Measurements from ENCODE around the gene CDKAL1. TPM values are rescaled to one million over a fixed set of nuclear protein-coding genes. Genes with fewer than 3 reads are reported as not detected.

The CDKAL1 gene
- total and polyA plus RNA-seq, 2 donors = 9.8 to 19.9 TPM

DNA sequence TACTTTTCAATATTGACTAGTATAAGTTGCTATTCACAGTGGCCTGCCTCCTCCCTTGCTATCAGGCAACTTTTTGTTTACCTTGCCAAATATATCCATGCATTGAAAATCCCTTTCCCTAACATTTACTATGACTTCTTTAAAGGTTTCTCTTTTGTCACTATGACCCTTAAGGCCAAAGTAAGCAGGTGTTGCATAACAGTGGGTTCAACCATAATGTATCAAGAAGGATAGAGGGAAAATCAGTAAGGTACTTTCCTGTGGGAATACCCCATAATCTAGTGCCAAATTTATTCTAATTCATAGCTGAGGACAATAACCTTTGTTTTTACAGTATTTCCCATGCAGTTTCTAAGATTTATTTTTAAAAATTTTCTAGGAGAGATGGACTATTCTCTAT, 527.6 kb downstream of the CDKAL1 start:
- H3K27ac ChIP-seq (ENCODE audit: low read depth in 1 of 2, low read length in 1 of 2) = no peak overlapping the region
- no peak overlapping the region for H3K4me3 ChIP-seq (ENCODE audit: low read length in 2 of 2)

GRCh38 chr6:21064756-21065340, 530.6 kb downstream of the CDKAL1 start:
- H3K27ac ChIP-seq (ENCODE audit: low read depth in 1 of 2, low read length in 1 of 2) = no peak overlapping the region
- no peaks in the 10 kb centered on the region for H3K9me3 ChIP-seq (ENCODE audit: control insufficient read depth in 2 of 2, insufficient read depth in 1 of 2, low read length in 1 of 2)

More for the DNA sequence above, 527.6 kb downstream of the CDKAL1 start:
- Histone ChIP-seq H3K36me3 (ENCODE audit: control insufficient read depth in 2 of 2, insufficient read depth in 2 of 2, low read length in 1 of 2) (no peaks in the 10 kb centered on the region), H3K27me3 (ENCODE audit: control insufficient read depth in 2 of 2, insufficient read depth in 1 of 2, low read length in 1 of 2) (no peaks in the 10 kb centered on the region), H3K9me3 (ENCODE audit: control insufficient read depth in 2 of 2, insufficient read depth in 1 of 2, low read length in 1 of 2) (peaks cover 3 to 11% of the 10 kb centered on the region in 2 donors), H3K4me1 (ENCODE audit: control insufficient read depth in 2 of 2, insufficient read depth in 2 of 2, low read length in 2 of 2) (no peaks in the 10 kb centered on the region)
- peak in 1 of 9 donors; percentile 10 for DNase-seq (ENCODE audit: low read depth in 6 of 9, low spot score in 9 of 9)

DNA sequence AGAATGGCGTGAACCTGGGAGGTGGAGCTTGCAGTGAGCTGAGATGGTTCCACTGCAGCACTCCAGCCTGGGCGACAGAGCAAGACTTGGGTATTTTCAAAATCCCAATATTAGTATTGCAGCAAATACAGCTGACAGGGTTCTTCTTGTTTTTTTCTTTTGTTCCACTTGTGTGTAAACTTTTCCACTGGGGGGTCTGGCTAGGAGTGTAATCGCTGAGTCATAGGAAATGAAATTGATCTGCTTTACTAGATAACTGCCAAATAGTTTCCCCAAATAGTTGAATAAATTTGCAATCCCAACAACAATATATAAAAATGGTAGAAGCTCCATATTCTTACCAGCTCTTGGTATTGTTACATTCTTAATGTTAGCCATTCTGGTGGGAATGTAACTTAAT, 533.3 kb downstream of the CDKAL1 start:
- 79% methylated on average over 3 of the region's 3 CpGs for WGBS
- Histone ChIP-seq H3K4me3 (ENCODE audit: low read length in 2 of 2) (no peak overlapping the region), H3K4me1 (ENCODE audit: control insufficient read depth in 2 of 2, insufficient read depth in 2 of 2, low read length in 2 of 2) (no peaks in the 10 kb centered on the region), H3K27me3 (ENCODE audit: control insufficient read depth in 2 of 2, insufficient read depth in 1 of 2, low read length in 1 of 2) (no peaks in the 10 kb centered on the region), H3K27ac (ENCODE audit: low read depth in 1 of 2, low read length in 1 of 2) (no peak overlapping the region), H3K36me3 (ENCODE audit: control insufficient read depth in 2 of 2, insufficient read depth in 2 of 2, low read length in 1 of 2) (no peaks in the 10 kb centered on the region), H3K9me3 (ENCODE audit: control insufficient read depth in 2 of 2, insufficient read depth in 1 of 2, low read length in 1 of 2) (no peaks in the 10 kb centered on the region)
- no peak for DNase-seq (ENCODE audit: low read depth in 6 of 9, low spot score in 9 of 9)

More at GRCh38 chr6:21064756-21065340, 530.6 kb downstream of the CDKAL1 start:
- H3K4me3 ChIP-seq (ENCODE audit: low read length in 2 of 2) = no peak overlapping the region
- no peak for DNase-seq (ENCODE audit: low read depth in 6 of 9, low spot score in 9 of 9)
- H3K36me3 ChIP-seq (ENCODE audit: control insufficient read depth in 2 of 2, insufficient read depth in 2 of 2, low read length in 1 of 2) = no peaks in the 10 kb centered on the region
- no peaks in the 10 kb centered on the region for H3K27me3 ChIP-seq (ENCODE audit: control insufficient read depth in 2 of 2, insufficient read depth in 1 of 2, low read length in 1 of 2)
- WGBS = 16% methylated on average over 1 of the region's 1 CpG
- H3K4me1 ChIP-seq (ENCODE audit: control insufficient read depth in 2 of 2, insufficient read depth in 2 of 2, low read length in 2 of 2) = no peaks in the 10 kb centered on the region

DNA sequence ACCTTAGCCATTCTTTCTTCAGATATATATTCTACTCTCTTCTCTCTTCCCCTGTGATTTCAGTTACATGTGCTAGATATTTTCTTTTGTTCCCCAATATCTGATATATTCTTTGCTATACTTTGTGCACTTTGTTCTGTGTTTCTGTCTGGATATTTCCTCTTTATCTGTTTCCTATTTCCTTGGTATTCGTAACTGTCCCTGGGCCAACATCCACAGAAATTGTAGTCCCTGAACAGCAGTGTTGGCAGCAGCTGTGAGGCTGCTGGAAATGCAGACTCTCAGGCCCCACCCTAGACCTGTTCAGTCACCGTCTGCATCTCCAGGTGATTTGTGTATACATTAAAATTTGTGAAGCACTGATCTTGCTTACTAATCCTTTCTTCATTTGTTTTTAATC, 536.4 kb downstream of the CDKAL1 start:
- 70% methylated on average over 2 of the region's 2 CpGs for WGBS
- Histone ChIP-seq H3K27ac (ENCODE audit: low read depth in 1 of 2, low read length in 1 of 2) (no peak overlapping the region), H3K4me3 (ENCODE audit: low read length in 2 of 2) (no peak overlapping the region), H3K4me1 (ENCODE audit: control insufficient read depth in 2 of 2, insufficient read depth in 2 of 2, low read length in 2 of 2) (no peaks in the 10 kb centered on the region), H3K36me3 (ENCODE audit: control insufficient read depth in 2 of 2, insufficient read depth in 2 of 2, low read length in 1 of 2) (no peaks in the 10 kb centered on the region), H3K27me3 (ENCODE audit: control insufficient read depth in 2 of 2, insufficient read depth in 1 of 2, low read length in 1 of 2) (no peaks in the 10 kb centered on the region), H3K9me3 (ENCODE audit: control insufficient read depth in 2 of 2, insufficient read depth in 1 of 2, low read length in 1 of 2) (no peaks in the 10 kb centered on the region)
- DNase-seq (ENCODE audit: low read depth in 6 of 9, low spot score in 9 of 9) = no peak

GRCh38 chr6:21071780-21072468, 537.7 kb downstream of the CDKAL1 start:
- no peak overlapping the region for H3K4me3 ChIP-seq (ENCODE audit: low read length in 2 of 2)
- H3K36me3 ChIP-seq (ENCODE audit: control insufficient read depth in 2 of 2, insufficient read depth in 2 of 2, low read length in 1 of 2) = no peaks in the 10 kb centered on the region
- no peak overlapping the region for H3K27ac ChIP-seq (ENCODE audit: low read depth in 1 of 2, low read length in 1 of 2)
- DNase-seq (ENCODE audit: low read depth in 6 of 9, low spot score in 9 of 9) = no peak
- 92% methylated on average over 8 of the region's 8 CpGs for WGBS
- H3K4me1 ChIP-seq (ENCODE audit: control insufficient read depth in 2 of 2, insufficient read depth in 2 of 2, low read length in 2 of 2) = no peaks in the 10 kb centered on the region
- no peaks in the 10 kb centered on the region for H3K27me3 ChIP-seq (ENCODE audit: control insufficient read depth in 2 of 2, insufficient read depth in 1 of 2, low read length in 1 of 2)
- no peaks in the 10 kb centered on the region for H3K9me3 ChIP-seq (ENCODE audit: control insufficient read depth in 2 of 2, insufficient read depth in 1 of 2, low read length in 1 of 2)

DNA sequence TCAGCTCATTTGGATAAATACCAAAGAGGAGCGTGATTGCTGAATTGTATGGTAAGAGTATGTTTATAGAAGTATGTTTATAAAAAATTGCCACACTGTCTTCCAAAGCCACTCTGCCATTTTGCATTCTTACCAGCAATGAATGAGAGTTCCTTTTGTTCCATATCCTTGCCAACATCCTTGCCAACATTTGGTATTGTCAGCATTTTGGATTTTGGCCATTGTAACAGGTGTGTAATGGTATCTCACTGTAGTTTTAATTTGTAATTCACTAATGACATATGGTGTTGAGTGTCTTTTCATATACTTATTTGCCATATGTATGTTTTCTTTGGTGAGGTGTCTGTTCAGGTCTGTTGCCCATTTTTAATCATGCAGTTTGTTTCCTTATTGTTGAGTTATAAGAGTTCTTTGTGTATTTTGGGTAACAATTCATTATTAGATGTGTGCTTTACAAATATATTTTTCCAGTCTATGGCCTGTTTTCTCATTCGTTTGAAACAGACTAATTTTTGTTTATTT, 539.1 kb downstream of the CDKAL1 start:
- 97% methylated on average over 2 of the region's 2 CpGs for WGBS
- H3K4me3 ChIP-seq (ENCODE audit: low read length in 2 of 2) = no peak overlapping the region
- no peaks in the 10 kb centered on the region for H3K9me3 ChIP-seq (ENCODE audit: control insufficient read depth in 2 of 2, insufficient read depth in 1 of 2, low read length in 1 of 2)
- H3K27ac ChIP-seq (ENCODE audit: low read depth in 1 of 2, low read length in 1 of 2) = no peak overlapping the region
- no peaks in the 10 kb centered on the region for H3K27me3 ChIP-seq (ENCODE audit: control insufficient read depth in 2 of 2, insufficient read depth in 1 of 2, low read length in 1 of 2)
- H3K4me1 ChIP-seq (ENCODE audit: control insufficient read depth in 2 of 2, insufficient read depth in 2 of 2, low read length in 2 of 2) = no peaks in the 10 kb centered on the region
- no peaks in the 10 kb centered on the region for H3K36me3 ChIP-seq (ENCODE audit: control insufficient read depth in 2 of 2, insufficient read depth in 2 of 2, low read length in 1 of 2)
- no peak for DNase-seq (ENCODE audit: low read depth in 6 of 9, low spot score in 9 of 9)

GRCh38 chr6:21074484-21074883, 540.2 kb downstream of the CDKAL1 start:
- Histone ChIP-seq H3K36me3 (ENCODE audit: control insufficient read depth in 2 of 2, insufficient read depth in 2 of 2, low read length in 1 of 2) (no peaks in the 10 kb centered on the region), H3K27me3 (ENCODE audit: control insufficient read depth in 2 of 2, insufficient read depth in 1 of 2, low read length in 1 of 2) (no peaks in the 10 kb centered on the region), H3K4me3 (ENCODE audit: low read length in 2 of 2) (no peak overlapping the region), H3K27ac (ENCODE audit: low read depth in 1 of 2, low read length in 1 of 2) (no peak overlapping the region), H3K9me3 (ENCODE audit: control insufficient read depth in 2 of 2, insufficient read depth in 1 of 2, low read length in 1 of 2) (no peaks in the 10 kb centered on the region), H3K4me1 (ENCODE audit: control insufficient read depth in 2 of 2, insufficient read depth in 2 of 2, low read length in 2 of 2) (no peaks in the 10 kb centered on the region)
- DNase-seq (ENCODE audit: low read depth in 6 of 9, low spot score in 9 of 9) = no peak
- WGBS = 95% methylated on average over 1 of the region's 1 CpG

DNA sequence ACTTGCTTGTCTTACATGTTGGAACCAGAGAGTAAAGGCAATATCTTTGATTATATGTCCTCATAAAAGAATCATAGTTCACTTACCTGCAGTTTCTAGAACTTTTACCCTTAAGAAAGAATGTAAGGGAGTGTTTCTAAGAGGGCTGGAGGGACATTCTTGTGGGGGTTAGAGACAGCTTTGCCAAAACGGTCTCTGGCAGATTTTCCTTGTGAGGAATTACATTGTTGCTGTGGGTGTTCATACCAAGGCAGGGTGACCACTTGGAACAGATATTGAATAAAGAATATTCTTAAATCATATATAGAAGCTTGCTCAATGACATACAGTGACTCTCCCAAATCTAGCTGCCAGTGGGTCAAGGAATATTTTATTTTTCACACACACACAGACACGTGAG, 541.7 kb downstream of the CDKAL1 start:
- H3K4me1 ChIP-seq (ENCODE audit: control insufficient read depth in 2 of 2, insufficient read depth in 2 of 2, low read length in 2 of 2) = no peaks in the 10 kb centered on the region
- H3K9me3 ChIP-seq (ENCODE audit: control insufficient read depth in 2 of 2, insufficient read depth in 1 of 2, low read length in 1 of 2) = no peaks in the 10 kb centered on the region
- no peaks in the 10 kb centered on the region for H3K27me3 ChIP-seq (ENCODE audit: control insufficient read depth in 2 of 2, insufficient read depth in 1 of 2, low read length in 1 of 2)
- WGBS = 98% methylated on average over 2 of the region's 2 CpGs
- no peak overlapping the region for H3K27ac ChIP-seq (ENCODE audit: low read depth in 1 of 2, low read length in 1 of 2)
- H3K36me3 ChIP-seq (ENCODE audit: control insufficient read depth in 2 of 2, insufficient read depth in 2 of 2, low read length in 1 of 2) = no peaks in the 10 kb centered on the region
- DNase-seq (ENCODE audit: low read depth in 6 of 9, low spot score in 9 of 9) = no peak
- no peak overlapping the region for H3K4me3 ChIP-seq (ENCODE audit: low read length in 2 of 2)

- Histone ChIP-seq H3K4me1 (ENCODE audit: control insufficient read depth in 2 of 2, insufficient read depth in 2 of 2, low read length in 2 of 2) (no peaks in the 10 kb centered on the region), H3K4me3 (ENCODE audit: low read length in 2 of 2) (no peak overlapping the region), H3K27ac (ENCODE audit: low read depth in 1 of 2, low read length in 1 of 2) (no peak overlapping the region), H3K36me3 (ENCODE audit: control insufficient read depth in 2 of 2, insufficient read depth in 2 of 2, low read length in 1 of 2) (no peaks in the 10 kb centered on the region), H3K9me3 (ENCODE audit: control insufficient read depth in 2 of 2, insufficient read depth in 1 of 2, low read length in 1 of 2) (no peaks in the 10 kb centered on the region), H3K27me3 (ENCODE audit: control insufficient read depth in 2 of 2, insufficient read depth in 1 of 2, low read length in 1 of 2) (no peaks in the 10 kb centered on the region)
- WGBS = 97% methylated on average over 3 of the region's 3 CpGs
- no peak for DNase-seq (ENCODE audit: low read depth in 6 of 9, low spot score in 9 of 9)
Observed at GRCh38 chr6:21078497-21078896, 544.2 kb downstream of the CDKAL1 start.

Data from thymus (tissue), 11 donors.